Activated T-cell treated with anti-CD3 and anti-CD28 coated beads, Interleukin-2, amount 50 U/mL, for 48 hours (primary cell): Measurements from ENCODE around the gene ZFAND2B.

ENCODE experiments used
- DNase-seq, 2 experiments: peaks; one replicate each; pipeline ENCODE4 v3.0.0-alpha.2; 2020

Gene ZFAND2B, protein sequence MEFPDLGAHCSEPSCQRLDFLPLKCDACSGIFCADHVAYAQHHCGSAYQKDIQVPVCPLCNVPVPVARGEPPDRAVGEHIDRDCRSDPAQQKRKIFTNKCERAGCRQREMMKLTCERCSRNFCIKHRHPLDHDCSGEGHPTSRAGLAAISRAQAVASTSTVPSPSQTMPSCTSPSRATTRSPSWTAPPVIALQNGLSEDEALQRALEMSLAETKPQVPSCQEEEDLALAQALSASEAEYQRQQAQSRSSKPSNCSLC

DNA sequence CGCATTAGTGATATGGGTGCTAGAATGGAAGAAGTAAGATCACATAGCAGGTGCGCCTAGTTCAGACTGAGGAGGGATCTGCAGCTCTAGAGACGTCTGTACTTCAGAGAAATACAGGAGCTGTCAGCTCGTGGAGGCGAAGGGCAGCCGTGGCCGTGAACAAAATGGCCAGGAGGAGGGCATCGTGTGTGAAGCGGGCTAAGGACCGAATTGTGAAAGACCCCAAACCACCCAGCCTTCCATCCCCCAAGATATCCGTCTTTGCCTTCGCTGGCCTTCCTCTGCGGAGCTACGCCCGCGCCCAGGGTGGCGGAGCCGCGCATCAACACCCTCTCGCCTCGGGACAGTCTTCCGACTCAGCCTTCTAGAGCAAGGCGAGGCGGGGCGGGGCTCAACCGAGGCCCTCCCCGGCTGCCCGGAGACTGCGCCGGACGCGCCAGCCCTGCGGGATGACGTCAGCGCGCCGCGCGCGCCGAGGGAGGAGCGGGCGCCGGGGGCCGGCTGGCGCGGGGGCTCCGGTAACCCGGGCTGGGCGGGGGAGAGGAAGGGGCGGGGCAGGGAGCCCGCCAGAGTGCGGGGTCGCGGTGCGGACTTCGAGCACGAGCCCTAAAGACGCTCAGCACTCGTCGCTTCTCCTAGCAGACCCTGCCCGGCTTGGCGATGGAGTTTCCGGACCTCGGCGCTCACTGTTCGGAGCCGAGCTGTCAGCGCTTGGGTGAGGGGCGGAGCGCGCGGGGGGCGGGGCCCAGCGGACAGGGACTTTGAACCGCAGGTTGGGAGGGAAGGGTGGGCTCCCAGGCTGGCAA is at the start of gene ZFAND2B:
Gene ZFAND2B, plus strand, starts transcription at position 455 of the 806 bp plus-strand sequence. Its CDS starts 206 bp downstream, at position 661.
- DNase-seq = peak; percentile 95 to 96

DNA sequence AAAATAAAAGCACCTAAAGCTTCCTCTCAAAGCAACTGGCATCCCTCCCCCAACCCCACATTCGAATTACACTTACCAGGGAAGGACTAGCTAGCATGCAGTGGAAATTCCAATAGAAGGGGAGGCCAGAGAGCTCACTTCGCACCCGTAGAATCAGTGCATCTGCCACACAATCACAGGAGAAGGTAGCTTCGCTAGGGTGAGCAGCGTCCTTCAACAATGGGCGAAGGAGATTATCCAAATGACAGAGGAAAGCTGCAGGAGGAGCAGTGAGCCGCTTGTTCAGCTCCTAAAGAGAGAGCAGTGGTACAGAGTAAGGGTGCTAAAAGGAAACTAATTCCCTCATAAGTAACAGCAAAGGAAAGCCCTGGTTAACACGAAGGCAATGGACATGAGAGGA is 49.2 kb upstream of the ZFAND2B start:
- no peak for DNase-seq

DNA sequence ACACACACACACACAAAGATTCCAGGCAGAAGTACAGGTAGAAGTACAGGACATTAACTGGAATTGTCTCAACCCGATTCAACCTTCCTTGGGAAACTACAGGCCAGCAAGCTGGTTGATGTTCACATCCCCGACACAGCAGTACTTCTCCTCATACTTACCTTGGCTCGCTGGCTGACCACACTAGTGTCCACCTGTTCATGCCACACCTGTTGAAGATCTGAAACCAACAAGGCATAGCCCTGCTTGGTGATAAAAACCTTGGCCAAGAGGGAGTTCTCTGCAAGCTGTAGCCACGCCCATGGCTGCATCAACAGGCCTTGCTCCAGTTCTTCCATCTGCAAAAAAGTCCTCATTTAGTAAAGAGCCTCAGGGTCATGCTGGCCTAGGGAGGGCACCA is 48.6 kb upstream of the ZFAND2B start:
- no peak for DNase-seq

DNA sequence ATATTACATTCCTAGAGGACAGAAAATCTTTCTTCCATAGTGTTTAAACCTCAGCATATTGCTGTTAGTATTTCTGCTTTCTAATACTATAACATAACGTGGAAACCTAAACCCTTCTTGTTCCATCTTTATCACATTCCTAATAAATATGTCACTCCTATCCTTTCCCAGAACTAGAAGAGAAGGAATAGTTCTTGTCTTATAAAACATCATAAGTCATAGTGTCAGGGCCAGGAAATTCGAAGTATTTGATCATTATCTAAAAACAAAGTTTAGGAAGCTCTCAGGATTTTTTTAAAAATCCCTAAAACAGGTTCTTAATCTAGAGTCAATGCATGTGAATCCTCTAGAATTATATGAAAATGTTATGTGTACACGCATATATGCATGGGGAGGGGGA is 48.0 kb upstream of the ZFAND2B start:
- no peak for DNase-seq

DNA sequence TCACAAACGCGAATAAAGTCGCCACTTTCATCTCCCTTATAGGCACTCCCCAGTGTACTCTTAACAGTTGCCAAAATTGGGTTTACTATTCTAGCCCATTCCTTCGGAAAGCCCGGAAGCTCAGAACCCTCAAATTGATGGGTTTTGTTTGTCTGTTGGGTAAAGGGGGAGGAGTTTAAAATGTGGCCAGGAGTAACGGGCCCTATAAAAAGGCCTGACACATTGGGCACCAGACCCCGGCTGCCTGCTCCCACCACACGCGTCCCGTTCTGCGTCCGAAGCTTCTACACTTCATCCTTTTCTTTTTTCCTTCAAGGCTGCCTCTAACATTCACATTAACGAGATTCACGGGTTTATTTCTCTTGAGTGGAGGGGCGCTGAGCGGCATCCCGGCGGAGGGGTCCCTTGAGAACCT is 46.8 kb upstream of the ZFAND2B start:
- DNase-seq = no peak

DNA sequence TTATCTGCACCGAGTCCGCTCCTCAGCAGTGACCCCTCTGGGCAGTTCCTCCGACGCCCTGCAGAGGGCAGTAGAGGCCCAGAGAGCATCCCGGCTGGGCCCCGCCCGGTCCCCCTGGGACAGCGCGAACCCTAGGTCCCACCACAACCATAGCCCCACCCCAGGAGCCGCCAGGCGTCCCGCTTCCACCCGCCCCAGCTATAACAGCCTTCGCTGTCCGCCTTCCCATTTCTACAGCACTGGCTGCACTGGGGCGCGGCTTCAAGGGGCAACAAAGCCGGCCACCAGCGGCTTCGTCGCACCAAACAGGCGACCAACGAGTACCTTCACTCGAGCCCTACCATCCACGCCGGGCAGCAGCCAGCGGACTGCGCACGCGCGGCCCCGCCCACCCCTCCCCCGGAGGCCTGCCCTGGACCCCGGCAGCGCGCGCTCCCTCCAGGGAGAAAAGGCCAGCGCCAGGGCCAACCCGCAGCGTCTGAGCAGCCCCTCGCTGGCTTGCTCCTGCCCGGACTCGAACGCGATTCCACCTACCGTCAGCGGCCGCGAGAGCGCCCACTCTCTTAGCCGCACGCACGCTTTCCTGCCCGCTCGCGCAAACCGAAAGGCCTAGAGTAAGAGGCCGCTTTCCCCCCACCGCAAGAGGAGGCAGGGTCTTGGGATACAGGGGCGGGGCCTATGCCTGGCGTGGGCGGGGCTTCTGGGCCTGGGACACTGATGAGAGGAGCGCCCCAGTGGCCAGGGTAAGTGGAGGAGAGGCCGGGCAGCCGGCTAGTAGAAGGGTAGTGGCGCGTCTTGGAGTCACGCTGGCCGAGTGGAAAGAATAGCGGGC is 46.2 kb upstream of the ZFAND2B start, which contains the start of gene NHEJ1:
Gene NHEJ1, minus strand, starts transcription at position 630 of the 832 bp plus-strand sequence. CDS start 2,453 bp downstream, outside the sequence.
- DNase-seq = peak; percentile 98 to 99

DNA sequence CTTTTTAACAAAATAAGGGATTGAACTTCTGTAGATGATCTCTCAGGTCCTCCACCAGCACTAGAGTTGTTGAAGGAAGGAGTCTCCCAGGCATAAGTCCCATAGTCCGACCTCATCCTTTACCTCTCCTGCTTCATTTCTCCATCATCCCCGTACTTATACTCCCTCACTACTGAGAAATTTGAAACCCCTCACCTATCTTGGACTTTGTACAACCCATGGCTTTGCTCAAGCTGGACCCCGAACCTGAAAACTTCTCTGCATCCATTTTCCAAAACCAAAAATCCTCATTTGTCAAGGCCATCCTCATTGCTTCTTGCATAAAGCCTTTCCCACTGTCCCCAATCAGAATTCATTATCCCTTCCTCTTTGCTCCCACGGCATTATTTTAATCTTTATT is 45.5 kb upstream of the ZFAND2B start:
- DNase-seq = no peak

DNA sequence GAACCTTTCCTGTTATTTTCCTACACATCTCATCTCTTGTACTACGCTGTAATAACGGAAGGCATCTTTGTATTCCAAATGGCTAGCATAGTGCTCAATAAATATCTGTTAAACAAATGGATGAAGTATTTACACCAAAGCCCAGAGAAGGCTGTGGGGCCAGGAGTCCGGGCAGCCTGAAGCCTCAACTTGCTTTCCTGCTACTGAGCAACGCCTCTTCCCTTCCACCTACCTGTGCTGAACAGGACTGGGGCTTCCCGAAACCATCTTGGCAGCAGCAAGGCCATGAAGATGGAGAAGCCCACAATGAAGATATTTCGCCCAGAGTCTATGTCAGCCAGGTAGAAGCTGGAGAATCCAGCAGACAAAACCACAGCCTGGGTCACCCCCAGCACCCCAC is 43.4 kb upstream of the ZFAND2B start:
- DNase-seq = no peak

DNA sequence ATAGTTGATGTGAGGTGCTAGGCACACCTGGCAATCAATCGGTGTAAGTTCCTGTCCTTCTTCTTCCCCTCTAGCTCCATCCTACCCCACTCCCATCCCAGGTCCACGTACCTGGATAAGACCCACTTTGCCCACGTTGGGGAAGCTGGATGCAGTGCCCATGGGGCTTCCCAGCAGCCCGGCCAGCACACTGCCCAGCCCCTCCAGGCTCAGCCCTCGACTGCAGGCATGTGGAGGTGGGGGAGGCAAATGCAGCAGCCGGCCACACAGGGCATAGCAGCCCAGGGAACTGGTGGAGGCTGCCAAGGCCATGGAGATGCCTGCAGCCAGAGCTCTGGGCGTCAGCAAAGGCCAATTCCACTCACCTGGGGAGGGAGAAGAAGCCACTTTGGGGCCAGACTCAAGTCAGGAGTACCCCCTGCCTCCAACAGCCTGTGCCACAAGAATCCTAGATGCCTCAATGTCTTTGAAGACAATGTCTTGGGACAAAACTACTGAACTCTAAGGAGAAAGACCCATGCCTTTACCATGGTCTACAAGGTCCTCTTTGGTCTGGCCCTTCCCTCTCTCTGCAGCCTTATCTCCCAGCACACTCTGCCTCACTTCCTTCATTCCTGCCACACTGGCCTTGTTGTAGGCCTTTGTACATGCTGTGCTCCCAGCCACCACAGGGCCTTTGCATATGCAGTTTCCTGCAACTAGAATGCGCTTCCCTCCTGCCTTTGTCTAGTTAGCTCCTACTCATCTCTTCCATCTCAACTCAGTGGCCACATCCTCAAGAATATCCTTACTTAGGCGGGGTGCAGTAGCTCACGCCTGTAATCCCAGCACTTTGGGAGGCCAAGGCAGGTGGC is 41.3 kb upstream of the ZFAND2B start:
- no peak for DNase-seq

DNA sequence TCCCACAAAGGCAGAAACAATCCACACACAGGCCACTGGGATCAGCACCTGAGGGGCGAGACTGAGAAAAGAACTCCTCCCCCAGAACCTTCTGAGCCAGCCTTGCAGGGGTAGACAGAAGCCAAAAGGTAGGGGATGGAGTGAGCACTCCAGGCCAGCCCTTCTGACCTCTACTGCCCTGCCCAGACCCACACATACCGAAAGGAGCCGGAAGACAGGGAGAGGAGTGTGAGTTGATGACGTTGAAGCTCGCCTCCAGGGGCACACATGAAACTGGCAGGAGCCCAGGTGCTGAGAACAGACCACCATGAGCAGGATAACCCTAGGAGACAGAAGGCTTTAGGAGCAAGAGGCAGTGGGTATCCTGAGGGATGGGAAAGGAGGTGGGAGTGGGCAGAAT is 38.6 kb upstream of the ZFAND2B start:
- no peak for DNase-seq

DNA sequence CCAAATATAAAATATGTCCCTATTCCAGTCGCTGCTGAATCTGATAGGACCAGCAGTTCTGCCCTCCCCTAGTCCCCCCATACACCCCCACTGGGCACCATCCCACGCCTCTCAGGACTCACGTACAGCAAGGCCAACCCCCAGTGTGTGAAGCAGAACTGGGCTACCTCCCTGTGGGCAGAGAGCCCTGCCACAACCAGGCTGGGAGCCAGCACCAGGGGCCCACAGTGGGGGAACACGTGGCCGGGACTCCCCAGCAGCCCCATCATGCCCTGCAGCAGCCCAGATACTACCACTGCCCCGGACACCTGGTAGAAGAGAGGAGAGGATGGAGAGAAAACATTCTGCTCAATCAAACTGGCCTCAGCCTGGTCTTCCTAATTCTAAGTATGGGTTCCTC is 38.1 kb upstream of the ZFAND2B start:
- no peak for DNase-seq

DNA sequence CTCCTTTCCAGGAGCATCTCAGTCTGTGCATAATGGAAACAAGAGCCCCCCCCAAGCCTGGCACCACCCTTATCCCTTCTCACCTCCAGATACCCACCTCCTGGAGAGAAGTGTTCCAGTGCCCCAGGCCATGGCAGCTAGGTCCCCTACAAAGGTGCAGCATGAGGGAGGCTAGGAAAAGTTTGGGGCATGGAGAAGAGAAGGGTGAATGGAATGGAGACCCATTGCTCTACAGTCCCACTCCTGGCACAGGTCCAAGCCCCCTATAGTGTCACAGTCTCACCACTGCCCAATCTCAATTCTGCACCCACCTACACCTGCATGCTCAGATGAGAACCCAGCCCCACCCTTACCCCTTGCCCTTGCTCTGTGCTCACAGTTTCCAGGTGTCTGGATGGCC is 37.6 kb upstream of the ZFAND2B start:
- DNase-seq = no peak

DNA sequence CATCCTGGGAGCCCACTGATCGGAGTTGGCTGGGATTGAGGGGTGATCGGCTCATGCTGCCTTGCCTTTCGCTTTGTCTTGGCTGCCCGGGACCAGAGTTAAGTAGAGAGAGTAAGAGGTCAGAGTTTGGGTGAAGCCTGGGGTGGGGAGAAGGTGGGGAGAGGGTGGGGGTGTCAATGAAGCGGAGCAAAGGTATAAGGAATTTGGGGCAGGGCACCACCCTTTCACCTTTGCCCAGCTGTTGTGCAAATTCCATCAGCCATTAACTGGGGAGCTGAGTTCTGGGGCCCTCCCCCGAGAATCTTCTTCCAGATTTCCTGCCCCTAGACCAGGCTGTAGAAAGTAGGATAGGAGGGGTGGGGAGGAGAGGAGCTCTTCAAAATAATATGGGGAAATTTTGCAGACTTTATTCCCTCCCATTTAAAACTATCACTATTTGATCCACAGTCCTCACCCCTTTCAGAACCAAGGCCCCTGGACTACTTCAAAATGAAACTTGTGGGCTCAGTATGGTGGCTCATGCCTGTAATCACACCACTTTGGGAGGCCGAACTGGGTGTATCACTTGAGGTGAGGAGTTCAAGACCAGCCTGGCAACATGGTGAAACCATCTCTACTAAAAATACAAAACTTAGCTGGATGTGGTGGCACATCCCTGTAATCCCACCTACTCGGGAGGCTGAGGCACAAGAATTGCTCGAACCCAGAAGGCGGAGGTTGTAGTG is 36.5 kb upstream of the ZFAND2B start, which contains the start of gene SLC23A3:
Gene SLC23A3, minus strand, starts transcription at position 100 of the 725 bp plus-strand sequence. Its CDS starts 45 bp downstream, at position 55.
- DNase-seq = peak in 1 of 2 experiments; percentile 41

DNA sequence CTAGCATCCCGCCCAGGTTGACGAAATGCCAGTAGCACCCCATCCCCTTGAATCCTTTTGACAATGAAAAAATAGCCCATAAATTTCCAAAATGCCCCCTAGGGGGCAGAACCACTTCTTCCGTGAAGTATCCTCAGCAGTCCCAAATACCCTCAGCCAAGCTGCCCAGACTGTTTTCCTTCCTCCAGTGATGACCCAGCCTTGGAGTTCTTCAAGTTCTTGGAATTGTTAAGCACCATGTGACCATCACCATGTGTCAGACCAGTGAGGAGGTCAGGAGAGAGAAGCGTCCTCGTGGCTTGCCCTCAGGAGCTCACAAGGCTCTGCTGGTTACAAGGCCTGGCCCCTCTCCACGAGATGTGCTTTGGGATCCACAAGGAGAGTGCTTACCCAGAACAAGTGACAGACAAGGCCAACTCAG is 35.3 kb upstream of the ZFAND2B start:
- DNase-seq = peak; percentile 35 to 37

DNA sequence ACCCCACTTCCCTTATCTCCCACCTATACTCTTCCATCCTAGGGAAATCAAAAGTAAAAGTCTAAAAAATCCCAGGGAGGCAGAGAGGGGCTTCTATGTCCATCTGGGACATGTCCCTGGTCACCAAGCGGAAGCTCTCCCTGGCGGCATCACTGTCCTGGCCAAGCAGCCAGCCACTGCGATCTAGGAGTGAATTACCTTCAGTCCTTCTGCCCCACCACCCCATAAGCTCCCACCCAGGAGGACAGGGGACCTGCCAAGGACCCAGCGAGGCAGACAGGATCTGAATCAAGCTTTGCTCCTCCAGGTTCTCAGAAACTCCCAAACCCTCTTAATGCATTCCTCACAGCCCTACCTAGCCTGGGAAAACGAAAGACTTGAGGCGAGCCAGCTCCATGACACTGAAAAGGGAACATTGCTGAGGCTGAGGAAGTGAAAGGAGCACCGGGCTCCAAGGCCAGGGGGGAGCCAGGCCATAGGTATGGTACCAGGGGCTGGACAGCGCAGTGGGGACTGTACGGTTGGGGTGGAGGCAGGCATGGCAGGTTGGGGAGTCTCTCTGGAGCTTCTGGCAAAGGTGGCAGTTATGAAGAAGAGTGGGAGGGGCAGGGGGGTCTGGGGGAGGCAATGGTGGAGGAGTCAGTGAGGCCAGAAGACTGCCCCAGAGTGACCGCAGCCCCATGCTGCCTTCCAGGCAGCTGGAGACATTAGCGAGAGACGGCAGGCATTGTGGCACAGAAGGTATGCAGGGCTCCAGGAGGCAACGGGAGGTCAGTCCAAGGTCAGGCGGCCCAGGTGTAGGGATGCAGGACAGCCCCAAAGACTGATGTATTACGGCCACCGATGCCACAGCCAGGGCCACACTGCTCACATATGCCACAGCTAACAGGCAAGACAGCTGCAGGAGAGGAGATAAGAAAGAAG is 34.1 kb upstream of the ZFAND2B start:
- no peak for DNase-seq

DNA sequence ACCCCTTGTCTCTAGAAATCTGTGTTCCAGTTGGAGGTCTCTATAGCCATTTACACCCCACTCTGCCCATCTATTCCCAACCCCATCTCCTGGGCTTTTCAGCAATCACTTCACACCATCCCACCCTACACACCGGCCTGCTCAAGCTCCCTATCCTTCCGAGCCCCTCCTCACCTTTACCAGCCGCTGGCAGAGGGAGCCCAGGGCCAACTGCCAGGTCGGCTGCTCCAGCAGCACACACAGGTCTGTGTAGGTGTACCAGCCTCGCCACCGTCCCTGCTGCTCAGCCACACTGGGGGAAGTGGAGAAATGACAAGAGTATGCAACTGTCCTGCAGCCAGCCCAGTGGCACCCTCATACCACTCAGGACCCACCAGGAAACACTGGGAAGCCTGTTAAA is 33.4 kb upstream of the ZFAND2B start:
- no peak for DNase-seq

DNA sequence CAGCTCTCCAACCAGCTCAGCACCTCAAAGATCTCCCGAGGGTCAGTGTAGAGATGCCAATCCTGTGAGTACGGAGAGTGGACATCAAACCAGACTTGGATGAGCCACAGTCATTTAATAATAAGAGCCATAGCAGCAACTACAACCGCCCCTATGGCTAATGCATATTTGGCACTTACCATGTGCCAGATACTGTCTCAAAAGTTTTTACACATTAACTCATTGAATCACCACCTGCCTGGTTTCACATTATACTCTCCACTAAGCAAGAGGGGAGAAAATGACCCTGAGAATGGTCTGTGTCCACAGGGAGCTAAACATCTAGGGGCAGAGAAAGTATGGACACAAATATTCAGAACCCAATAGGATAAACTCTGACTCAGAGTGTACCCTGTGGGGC is 32.4 kb upstream of the ZFAND2B start:
- no peak for DNase-seq

DNA sequence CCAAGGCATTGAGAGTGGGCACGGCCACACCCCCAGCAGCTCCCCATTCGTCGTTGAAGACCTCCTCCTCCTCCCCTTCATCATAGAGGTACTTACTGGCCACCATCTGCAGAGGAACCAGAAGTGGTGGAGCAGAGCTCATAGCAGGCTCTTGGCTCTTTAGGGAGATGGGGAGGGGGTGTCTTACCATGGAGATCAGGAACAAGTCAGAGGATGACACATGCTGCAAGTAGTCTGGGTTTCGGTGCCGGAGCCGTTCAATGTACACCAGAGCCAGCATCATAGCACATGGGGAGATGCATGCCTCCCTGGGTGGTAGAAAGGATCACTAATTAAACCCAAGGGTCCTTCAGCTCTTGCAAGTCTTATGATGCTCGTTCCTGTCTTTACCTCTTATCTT is 31.8 kb upstream of the ZFAND2B start:
- DNase-seq = no peak

DNA sequence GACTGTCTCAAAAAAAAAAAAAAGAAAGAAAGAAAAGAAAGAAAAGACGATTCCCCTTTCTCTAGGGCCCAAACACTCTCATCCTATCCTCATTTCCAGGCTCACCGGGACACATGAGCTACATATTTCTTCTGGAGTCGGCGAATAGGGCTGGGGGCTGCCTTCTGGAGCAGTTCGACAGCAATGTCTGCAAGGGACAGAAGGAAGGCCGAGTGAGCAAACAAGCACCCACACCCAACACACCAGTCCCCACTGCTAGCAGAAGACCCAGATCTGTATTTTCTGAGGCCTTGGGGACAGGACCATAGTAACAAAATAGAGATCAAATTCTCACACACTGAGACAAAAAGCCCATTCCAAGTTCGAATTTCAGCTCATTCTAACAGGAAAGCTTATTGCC is 31.1 kb upstream of the ZFAND2B start:
- no peak for DNase-seq
